ENCODE results near the gene PLK2. TPM values are rescaled to one million over a fixed set of nuclear protein-coding genes. Genes with fewer than 3 reads are reported as not detected.

Gene PLK2
- total RNA-seq, 4 donors from 2014 or later = 75.6 to 329 (median 147) TPM

DNA sequence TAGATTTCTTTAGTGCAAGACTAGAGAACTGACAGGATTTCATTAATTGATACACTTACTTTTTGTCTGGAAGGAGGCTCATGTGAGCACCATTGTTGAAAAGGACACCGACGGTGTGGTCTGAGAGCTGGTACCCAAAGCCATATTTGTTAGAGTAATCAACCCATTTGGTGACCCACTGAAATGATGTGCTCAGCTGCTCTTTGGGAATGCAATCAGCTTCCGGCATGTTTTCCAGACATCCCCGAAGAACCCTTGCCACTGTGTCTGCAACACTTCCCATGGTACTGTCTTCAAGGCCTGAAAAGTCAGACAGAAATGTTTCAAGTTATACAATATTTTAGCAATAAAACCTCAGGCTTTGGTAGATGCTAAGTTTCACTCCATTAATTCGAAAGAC lies 4.4 kb downstream of the PLK2 start:
- no peak for TF ChIP-seq POLR2A (IDR thresholded peaks at IDR 0.05)
- TF ChIP-seq, protein P1, sequence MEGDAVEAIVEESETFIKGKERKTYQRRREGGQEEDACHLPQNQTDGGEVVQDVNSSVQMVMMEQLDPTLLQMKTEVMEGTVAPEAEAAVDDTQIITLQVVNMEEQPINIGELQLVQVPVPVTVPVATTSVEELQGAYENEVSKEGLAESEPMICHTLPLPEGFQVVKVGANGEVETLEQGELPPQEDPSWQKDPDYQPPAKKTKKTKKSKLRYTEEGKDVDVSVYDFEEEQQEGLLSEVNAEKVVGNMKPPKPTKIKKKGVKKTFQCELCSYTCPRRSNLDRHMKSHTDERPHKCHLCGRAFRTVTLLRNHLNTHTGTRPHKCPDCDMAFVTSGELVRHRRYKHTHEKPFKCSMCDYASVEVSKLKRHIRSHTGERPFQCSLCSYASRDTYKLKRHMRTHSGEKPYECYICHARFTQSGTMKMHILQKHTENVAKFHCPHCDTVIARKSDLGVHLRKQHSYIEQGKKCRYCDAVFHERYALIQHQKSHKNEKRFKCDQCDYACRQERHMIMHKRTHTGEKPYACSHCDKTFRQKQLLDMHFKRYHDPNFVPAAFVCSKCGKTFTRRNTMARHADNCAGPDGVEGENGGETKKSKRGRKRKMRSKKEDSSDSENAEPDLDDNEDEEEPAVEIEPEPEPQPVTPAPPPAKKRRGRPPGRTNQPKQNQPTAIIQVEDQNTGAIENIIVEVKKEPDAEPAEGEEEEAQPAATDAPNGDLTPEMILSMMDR (IDR thresholded peaks at IDR 0.05) = no peak
- intact Hi-C loops (cut with DNase I; ENCODE audit: low total_unique reads) = loop anchor here (10.0 kb wide), 1 partner anchor 1161 kb away; no protein-coding TSS in a partner anchor
- peak overlapping the region in 1 of 2 donors; percentile 95 for H3K27ac ChIP-seq
- no peaks in the 10 kb centered on the region for H3K4me1 ChIP-seq
- DNase-seq = no peak
- no peaks in the 10 kb centered on the region for H3K36me3 ChIP-seq
- no peaks in the 10 kb centered on the region for H3K9me3 ChIP-seq
- peak overlapping the region in 1 of 2 donors; percentile 10 for H3K4me3 ChIP-seq
- H3K27me3 ChIP-seq = no peaks in the 10 kb centered on the region

DNA sequence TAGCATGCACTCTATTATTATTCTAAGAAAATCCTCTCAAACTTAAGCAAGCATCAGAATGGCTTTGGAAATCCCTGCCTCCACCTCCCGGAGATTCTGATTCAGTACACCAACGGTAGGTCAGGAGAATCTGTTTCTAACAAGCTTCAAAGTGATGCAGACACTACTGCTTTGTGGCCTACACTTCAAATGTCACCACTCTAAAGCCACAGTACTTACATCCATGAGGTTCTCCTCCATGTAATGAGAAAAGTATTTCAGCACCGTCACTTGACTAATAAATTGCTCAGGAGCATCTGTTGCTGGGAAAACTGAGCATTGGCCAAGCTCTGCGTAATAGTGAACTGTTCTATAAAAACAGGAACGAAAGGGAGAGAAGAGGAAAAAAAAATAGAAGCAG lies 4.8 kb downstream of the PLK2 start:
- Histone ChIP-seq H3K27me3 (no peaks in the 10 kb centered on the region), H3K4me1 (no peaks in the 10 kb centered on the region), H3K27ac (peak overlapping the region in 1 of 2 donors; percentile 95), H3K36me3 (no peaks in the 10 kb centered on the region), H3K4me3 (no peak overlapping the region), H3K9me3 (no peaks in the 10 kb centered on the region)
- DNase-seq = no peak
- no peak for TF ChIP-seq POLR2A (IDR thresholded peaks at IDR 0.05)
- TF ChIP-seq, protein P1 (IDR thresholded peaks at IDR 0.05) = no peak
- intact Hi-C loops (cut with DNase I; ENCODE audit: low total_unique reads) = loop anchor here (10.0 kb wide), 1 partner anchor 1160 kb away; no protein-coding TSS in a partner anchor

DNA sequence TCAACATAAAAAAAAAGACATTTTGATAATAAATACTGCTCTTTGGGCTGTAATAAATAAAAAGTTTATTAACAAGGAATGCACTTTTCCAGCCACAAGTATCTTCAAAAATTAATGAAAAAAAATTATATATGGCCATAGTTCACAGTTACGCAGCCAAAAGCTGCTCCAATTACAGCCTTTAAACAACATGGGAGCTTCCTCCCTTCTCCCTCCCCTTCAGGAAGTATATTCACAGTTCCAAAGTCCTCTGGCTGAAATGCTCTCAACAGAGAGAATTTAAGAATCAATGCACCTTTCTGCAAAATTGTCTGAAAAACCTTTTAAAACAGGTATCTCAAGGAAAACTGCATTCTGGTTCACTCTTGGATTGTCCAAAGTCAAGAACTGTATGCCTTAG lies 5.9 kb downstream of the PLK2 start:
- intact Hi-C loops (cut with DNase I; ENCODE audit: low total_unique reads) = loop anchor here (10.0 kb wide), 1 partner anchor 1159 kb away; no protein-coding TSS in a partner anchor
- Histone ChIP-seq H3K4me3 (no peak overlapping the region), H3K4me1 (no peaks in the 10 kb centered on the region), H3K9me3 (no peaks in the 10 kb centered on the region), H3K27ac (peak overlapping the region in 1 of 2 donors; percentile 95), H3K36me3 (no peaks in the 10 kb centered on the region), H3K27me3 (no peaks in the 10 kb centered on the region)
- no peak for DNase-seq
- no peak for TF ChIP-seq POLR2A (IDR thresholded peaks at IDR 0.05)
- TF ChIP-seq, protein P1 (IDR thresholded peaks at IDR 0.05) = no peak

DNA sequence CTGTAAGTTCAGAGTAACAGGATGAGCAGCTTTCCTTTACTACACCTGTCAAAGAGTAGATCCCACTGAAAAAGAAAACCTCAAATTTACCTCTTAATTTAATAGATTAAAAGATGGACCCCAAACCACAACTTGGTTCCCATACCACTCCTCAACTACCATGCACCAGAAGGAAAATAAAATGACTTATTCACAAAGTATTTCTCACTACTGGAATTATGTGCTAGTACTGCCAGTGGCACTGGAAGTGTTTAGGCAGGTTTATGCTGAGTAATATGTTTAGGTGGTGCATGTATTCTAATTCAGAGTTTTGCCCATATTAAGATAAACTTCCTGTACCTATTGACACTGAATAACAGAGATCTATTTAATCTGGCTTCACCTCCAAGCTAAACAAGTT lies 6.6 kb downstream of the PLK2 start:
- no peaks in the 10 kb centered on the region for H3K27me3 ChIP-seq
- no peak for TF ChIP-seq POLR2A (IDR thresholded peaks at IDR 0.05)
- TF ChIP-seq, protein P1 (IDR thresholded peaks at IDR 0.05) = no peak
- no peak for DNase-seq
- H3K9me3 ChIP-seq = no peaks in the 10 kb centered on the region
- H3K27ac ChIP-seq = peak overlapping the region in 1 of 2 donors; percentile 95
- no peaks in the 10 kb centered on the region for H3K36me3 ChIP-seq
- H3K4me1 ChIP-seq = no peaks in the 10 kb centered on the region
- intact Hi-C loops (cut with DNase I; ENCODE audit: low total_unique reads) = loop anchor here (10.0 kb wide), 1 partner anchor 1159 kb away; no protein-coding TSS in a partner anchor
- H3K4me3 ChIP-seq = no peak overlapping the region

DNA sequence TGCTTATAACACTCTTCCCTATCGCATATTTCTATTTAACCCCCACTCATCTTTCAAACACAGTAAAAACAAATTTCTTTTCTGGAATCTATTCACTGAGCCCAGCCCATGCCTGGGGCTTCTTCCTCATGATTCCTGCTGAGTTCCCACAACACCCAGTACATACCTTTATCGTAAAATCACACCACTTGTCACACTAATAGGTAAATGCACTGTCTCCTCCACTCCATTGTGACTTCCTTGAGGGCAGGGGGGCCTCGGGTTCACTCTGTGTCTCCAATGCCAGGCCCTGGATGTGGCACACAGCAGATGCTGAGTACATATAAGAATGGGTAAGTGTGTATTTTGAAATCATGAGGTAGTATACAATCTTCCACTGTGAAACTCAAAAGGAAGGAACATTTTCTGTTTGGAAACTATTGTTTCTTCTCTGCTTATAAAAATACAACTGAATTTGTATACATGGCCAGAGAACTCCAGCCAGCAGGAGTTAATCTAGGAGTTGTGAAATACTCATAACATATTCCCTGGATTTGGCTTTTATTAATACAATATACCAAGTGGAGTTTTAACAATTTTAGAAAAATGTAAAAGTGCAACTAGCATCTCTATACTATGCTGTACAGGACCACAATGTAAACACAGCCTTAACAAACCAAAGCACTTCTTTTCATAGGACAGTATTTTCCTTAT lies 7.2 kb downstream of the PLK2 start:
- H3K4me3 ChIP-seq = no peak overlapping the region
- TF ChIP-seq, protein P1 (IDR thresholded peaks at IDR 0.05) = no peak
- no peak for TF ChIP-seq POLR2A (IDR thresholded peaks at IDR 0.05)
- no peaks in the 10 kb centered on the region for H3K36me3 ChIP-seq
- peak overlapping the region in 1 of 2 donors; percentile 6 for H3K27ac ChIP-seq
- no peak for DNase-seq
- intact Hi-C loops (cut with DNase I; ENCODE audit: low total_unique reads) = loop anchor here (10.0 kb wide), 1 partner anchor 1158 kb away; no protein-coding TSS in a partner anchor
- H3K4me1 ChIP-seq = no peaks in the 10 kb centered on the region
- H3K27me3 ChIP-seq = no peaks in the 10 kb centered on the region
- H3K9me3 ChIP-seq = no peaks in the 10 kb centered on the region

Measured in uterus (tissue), 4 donors.